NCI-H446 (cell line): ENCODE results near the gene TMC1.
"Not testable (repeated sequence)": the region's sequence is repeated elsewhere in the genome, so short reads cannot be mapped to it uniquely, and the experiment has no call there.

ENCODE experiments used
- DNase-seq, 2 experiments: peaks; one replicate each; lab custom pipeline; 2025; lab: John Stamatoyannopoulos, UW

Gene TMC1

DNA sequence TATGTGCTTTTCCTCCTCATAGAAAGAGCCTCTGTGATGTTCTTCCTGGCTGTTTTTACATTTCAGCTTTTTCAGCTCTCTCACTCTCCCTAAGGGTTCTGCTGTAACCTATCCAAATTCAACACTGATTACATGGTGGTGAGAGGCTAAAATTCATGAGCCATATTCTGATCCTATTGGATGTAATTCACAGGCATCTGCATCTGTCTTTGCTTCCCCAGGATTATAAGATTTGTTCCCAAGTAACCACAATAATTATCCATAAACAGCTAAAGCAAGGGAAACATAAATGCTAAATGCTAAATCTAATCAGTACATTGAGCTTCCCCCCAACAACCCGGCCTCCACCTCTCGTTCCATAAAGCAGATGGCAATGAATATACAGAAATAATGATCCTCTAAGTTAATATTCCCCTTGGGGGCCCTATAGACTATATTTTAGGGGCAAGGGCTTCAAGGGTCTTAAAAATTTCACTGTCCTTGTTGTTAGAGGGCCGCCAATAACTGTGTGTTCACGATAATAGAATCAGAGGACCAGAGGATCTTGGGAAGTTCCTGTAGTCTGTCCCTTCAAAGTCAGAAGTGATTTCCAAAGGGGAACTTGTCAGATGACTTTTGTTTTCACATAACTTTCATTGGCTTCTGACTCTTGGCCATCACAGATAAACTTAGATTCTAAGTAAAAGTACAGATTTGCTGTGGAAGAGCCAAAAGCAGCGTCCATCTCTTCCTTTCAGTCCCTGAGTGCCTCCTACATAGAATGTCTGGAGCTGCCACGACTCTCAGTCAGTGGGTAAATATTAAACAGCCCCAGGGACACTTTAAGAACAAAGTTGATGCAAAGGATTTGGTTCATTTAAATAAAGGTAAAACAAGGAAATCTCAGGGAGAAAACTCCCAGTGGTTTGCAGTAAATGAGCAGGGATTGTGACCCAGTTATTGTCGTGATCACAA is 305.9 kb downstream of the TMC1 start:
- no peak for DNase-seq

- no peak for DNase-seq
Observed at GRCh38 chr9:72827950-72828731, 306.7 kb downstream of the TMC1 start.

DNA sequence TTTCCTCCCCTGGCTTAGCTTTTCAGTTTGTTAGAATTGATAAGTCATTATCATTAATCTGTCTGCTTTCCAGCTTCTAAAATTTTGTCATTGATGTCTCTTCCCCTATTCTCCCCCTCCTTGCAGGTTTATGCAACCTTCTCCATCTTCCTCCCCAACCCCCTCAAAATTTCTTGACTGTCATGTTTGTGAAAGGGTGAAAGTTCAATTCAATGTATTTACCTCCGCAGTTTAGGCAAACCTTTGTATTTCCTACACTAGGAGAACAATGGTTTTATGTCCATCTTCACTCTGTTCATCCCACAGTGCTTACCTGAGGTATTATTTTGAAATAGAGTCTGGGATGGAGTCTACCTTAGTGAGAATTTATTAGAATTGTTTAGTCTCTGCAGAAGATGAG is 313.6 kb downstream of the TMC1 start:
- DNase-seq = no peak

DNA sequence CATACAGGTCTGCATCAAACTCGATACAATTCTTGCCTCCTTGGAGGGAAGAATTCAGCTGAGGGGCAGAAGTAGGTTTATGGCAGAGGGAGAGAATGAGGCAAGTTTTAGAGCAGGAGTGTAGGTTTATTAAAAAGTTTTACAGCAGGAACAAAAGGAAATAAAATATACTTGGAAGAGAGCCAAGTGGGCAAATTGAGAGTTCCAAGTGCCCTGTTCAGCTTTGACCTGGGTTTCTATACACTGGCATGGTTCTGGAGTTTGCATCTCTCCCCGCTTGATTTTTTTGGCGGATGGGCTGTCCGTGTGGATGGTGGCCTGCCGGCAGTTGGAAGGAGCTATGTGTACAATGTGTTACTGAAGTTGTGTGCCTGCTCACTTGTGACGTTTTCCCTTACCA is 315.4 kb downstream of the TMC1 start:
- no peak for DNase-seq

DNA sequence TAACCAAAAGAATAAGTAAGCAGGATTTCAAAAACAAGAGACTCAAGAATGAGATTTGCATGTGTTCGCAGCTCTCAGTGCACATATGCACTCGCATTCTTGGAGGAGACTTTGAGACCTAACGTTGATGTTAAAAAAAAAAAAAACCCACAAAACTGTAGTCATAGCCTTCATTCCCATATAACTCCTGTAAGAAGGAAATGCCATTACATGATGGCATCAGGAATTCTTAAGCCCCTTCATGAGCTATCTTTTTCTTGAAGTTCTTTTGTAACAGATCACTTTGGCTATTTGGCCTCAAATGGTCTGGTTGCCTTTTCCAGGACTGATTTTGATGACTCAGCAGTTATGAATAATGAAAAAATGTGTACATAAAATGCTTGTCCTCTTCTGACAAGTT is 317.7 kb downstream of the TMC1 start:
- no peak for DNase-seq

DNA sequence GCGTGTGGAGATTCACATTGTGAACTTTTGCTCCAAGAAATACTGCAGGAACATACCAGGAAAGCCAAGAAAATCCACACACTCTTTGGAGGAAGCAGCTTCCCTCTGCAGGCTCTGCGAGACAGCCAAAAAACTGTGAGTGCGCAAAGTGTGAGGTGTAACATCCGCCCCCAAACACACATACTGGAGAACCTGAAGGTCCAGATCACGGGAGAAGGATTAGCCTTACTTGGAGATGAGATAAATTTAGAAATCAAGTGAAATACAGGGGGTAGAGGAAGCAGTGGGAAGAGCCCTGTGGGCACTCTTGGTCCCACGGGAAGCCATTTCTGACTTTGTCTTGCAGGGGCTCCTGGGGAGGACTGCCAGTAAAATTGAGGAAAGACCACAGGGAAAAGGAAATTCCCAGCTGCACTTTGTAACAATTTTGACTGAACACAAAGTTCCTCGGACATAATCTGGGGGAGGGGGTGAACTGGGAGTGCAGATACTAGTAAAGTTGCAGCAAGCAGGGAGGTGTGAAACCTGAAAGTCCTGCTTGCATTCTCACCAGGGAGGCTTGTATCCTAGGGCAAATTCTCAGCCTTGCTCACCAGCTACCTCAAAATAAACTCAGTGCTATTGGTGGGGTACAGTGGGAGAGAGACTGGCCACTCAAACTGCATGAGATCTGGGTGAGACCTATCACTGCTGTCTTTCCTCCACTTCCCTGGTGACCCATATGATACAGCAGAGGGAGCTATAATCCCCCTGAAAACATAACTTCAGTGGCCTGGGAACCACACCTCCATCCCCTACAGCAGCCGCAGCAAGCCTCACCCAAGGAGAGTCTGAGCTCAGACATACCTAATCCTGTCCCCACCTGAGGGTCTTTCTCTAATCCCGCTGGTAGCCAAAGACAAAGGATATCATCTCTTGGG is 322.4 kb downstream of the TMC1 start:
- DNase-seq = no peak

GRCh38 chr9:72844440-72844768 is 323.0 kb downstream of the TMC1 start:
- no peak for DNase-seq

DNA sequence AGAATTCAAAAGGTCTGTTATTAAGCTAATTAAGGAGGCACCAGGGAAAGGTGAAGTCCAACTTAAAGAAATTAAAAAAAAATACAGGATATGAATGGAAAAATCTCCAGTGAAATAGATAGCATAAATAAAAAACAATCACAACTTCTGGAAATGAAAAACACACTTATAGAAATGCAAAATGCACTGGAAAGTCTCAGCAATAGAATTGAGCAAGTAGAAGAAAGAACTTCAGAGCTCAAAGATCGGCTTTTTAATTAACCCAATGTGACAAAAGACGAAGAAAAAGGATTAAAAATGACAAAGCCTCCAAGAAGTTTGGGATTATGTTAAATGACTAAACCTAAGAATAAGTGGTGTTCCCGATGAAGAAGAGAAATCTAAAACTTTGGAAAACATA is 323.6 kb downstream of the TMC1 start:
- not testable (repeated sequence) for DNase-seq

GRCh38 chr9:72850209-72850608 is 328.8 kb downstream of the TMC1 start:
- DNase-seq = not testable (repeated sequence)

DNA sequence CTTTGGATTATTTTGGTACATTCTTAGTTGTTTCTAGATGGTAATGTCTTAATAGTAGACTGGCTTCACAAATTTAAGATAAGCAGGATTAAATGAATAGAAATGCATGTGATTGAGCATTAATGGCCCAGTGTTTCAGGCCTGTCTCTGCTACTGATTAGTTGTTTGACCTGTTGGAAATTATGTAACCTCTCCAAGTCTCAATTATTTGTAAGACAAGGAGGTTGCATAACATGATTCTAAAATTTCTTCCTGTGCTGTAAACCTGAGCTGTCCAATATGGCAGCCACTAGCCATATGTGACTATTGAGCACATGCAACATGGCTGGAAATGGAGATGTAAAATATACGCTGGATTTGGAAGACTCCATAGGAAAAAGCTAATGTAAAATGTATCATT is 333.9 kb downstream of the TMC1 start:
- DNase-seq = no peak

GRCh38 chr9:72855890-72856523 is 334.6 kb downstream of the TMC1 start:
- no peak for DNase-seq

DNA sequence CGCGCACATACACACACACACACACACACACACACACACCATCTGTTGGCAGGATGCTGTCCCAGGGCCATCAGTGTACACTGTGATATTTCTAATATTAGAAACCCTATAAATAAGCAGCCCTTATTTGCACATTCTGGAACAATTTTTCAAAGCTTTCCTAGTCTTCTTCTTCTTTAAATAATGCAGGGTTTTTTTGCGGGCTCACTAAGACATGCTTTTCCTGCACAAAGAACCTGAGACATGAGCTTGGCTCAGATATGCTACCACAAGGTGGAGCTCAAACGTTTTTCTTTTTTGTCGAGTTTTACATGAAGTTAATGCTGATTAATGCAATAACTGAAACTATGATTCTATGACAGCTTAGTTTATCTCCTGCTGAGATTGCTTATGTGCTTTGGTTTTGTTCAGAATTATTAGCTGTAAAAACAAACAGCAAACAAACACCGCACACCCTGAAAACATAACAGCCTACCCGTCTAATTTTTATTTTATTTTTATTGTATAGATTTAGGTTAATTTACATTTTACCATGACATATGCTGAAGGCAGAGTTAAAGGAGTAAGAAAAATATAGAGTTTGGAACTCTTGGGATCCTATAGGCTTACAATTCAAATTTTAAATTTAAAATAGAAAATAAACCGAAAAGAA is 335.7 kb downstream of the TMC1 start:
- peak in 1 of 2 experiments; percentile 7 for DNase-seq

DNA sequence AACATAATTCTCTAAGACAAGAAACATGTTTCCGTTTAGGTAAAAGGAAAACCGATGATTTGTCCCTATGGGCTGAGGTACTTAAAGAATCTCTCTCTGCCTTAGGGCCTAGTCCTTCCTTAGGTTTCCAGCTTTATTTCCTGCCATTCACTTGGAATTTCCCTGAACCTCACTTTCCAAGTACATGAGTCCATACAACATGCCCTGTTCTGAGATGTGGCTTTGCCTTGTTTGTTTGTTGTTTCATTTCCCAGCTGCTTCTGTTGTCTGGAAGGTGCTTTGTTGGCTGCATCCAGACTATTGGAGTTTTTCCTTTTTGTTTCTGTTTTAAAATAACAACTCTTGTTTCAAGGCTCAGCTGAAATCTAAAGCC is 336.2 kb downstream of the TMC1 start:
- no peak for DNase-seq

DNA sequence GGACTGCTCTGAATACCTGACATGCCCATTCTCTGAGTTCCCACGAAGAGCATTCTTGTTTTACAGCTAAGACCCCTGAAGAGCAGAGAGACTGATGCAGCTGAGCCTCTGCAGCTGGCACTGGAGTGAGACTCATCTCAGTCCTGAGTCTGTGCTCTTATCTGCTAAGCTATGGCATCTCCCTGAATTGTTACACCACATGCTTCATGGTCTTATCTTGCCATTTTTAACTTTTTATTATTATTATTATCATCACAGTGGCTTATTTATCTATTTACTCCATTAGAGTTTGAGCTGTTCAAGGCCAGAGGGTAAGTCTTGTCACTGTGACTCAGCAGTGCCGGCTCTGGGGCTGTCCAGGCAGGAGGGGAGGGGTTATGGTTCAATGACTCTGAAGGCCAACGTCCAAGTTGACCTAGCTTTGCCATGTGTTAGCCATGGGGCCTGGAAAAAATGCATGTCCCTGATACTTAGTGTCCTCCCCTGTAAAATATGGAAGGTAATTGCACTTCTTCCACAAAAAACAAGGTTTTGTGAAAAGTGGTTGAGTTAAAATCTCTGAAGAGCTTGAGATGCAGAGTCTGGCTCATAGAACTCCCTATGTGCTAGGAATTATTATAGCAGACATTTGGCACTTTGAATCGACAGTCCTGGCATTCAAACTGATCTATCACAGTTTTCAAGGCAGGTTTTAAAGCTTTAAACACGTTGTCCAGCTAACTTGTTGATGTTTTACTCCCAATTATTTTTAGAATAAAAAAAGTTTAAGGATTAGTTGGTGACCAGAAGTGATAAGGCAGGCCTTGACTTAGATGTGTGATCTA is 336.9 kb downstream of the TMC1 start:
- DNase-seq = no peak

DNA sequence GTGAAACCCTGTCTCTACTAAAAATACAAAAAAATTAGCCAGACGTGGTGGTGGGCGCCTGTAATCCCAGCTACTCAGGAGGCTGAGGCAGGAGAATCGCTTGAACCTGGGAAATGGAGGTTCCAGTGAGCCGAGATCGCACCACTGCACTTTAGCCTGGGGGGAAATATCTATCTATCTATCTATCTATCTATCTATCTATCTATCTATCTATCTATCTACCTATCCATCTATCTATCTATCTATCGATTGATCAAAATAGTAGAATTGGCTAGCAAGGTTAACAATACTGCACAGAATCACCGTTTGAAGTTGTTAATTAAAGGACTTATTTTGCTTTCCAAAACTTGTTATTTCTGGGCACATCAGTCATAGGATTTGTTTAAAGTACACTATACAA is 341.4 kb downstream of the TMC1 start:
- DNase-seq = not testable (repeated sequence)

- DNase-seq = no peak
Observed at GRCh38 chr9:72863456-72864094, 342.2 kb downstream of the TMC1 start.

DNA sequence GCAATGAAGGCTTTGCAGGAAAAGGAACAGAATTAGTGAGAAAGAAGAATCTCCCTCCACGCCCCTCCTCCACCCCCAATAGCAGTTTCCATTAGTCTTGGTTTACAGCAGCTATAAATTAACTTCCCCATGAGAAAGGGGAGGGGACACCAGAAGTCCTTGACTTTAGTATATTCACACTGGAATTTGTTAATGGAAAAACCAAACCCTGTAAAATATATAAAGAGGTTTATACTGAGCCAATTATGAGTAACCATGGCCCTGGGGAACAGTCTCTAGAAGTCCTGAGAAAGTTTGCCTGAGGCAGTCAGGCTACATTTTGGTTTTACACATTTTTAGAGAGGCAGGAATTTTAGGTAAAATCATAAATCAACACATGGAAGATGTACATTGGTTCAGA is 342.9 kb downstream of the TMC1 start:
- DNase-seq = no peak

DNA sequence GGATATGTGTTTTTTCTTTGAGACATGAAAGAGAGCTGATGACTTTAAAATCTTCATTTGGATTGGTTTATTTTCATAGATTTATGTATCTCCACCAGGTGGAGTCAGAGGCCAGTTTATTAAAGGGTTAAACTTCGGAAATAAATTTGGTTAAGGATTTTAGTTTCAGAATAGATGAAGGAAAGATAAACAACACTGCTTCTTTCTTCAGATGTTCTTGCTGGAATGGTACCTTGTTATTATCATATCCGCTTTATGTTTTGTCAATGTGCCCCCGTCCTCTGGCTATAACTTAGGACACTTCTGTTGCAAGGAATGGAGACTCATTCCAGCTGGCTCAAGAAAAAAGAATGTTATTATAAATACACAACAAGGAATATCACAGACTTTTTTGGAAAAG is 350.3 kb downstream of the TMC1 start:
- peak in 1 of 2 experiments; percentile 1 for DNase-seq

DNA sequence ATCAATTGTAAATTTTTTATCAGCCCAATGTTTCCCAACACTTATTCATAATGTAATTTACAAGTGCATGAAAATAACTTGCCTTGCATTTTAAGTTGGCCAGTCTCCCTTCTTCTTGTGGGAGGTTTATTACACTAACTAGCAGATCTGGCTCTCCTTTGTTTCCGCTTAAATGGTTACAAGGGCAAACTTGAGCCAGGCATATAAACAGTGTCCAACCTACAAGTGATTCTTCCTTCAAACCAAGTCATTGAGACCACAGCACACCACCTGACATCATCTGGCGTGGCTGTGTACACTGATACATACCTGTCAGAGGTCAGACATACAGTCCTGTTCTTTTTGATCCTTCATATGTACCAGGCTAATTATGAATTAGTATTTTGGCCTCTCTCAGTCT is 351.3 kb downstream of the TMC1 start:
- no peak for DNase-seq

DNA sequence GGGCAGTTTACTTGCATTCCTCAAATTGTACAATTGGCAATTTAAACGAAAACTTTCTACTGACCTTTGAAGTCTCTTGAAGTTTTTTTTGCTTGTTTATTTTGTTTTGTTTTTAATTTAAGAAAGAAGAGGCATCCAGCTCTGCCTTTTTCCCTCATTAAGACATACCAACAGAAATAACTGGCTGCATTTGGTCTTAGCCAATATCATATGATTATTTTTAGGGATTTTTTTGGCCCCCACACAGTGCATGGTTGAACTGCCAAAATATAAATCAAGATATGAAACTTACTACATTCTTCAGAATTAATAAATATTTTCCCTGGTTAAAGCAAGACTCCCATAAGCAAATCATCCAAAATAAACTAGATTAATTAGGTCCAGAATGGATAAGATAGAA is 352.0 kb downstream of the TMC1 start:
- DNase-seq = no peak
